ENCODE data around the gene ZNF692. TPM values are rescaled to one million over a fixed set of nuclear protein-coding genes. Genes with fewer than 3 reads are reported as not detected.

The ZNF692 gene
- total RNA-seq, 1 donor from 2014 or later = 37.8 TPM

DNA sequence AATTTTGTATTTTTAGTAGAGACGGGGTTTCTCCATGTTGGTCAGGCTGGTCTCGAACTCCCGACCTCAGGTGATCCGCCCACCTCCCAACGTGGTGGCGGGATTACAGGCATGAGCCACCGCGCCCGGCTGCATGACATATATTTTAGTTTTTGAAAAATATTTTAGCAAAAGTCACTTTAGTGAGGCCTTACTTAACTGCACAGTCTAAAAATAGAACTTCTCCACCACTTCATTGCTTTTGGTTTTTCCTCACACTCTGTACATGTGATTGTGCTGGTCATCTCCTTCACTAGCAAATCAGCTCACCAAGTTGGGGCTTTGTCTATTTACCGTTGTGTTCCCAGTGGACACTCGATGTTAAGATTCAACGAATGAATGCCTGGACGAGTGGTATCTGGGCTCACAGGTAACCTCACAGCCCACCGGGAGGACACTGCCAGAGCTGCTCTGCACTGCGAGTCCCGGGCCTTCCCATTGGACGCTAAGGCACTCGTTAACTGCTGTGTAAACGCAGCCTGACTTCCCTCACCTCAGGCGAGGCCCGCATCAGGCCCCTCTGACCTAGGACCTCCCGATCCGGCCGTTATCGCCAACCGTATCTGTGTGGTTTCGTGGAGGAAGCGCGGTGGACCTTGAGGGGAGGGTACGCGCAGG, 14.0 kb upstream of the ZNF692 start:
- peak; percentile 86 for DNase-seq (ENCODE audit: low spot score)
- Mint-ChIP-seq H3K36me3 (peaks cover 8% of the 10 kb centered on the region), H3K4me3 (peak overlapping the region; percentile 98), H3K27ac (peak overlapping the region; percentile 99), H3K9me3 (peaks cover 12% of the 10 kb centered on the region), H3K27me3 (ENCODE audit: insufficient read depth, low read depth) (peaks cover 31% of the 10 kb centered on the region), H3K4me1 (peaks cover 13% of the 10 kb centered on the region)
- Histone ChIP-seq H3K27me3 (no peaks in the 10 kb centered on the region), H3K4me3 (peak overlapping the region; percentile 72), H3K4me1 (no peaks in the 10 kb centered on the region), H3K79me2 (ENCODE audit: low read depth) (no peaks in the 10 kb centered on the region), H3K36me3 (no peaks in the 10 kb centered on the region), H3K9ac (peak overlapping the region; percentile 52), H3K4me2 (peak overlapping the region; percentile 73), H2AFZ (replicated peaks) (peak overlapping the region; percentile 96), H3K27ac (peak overlapping the region; percentile 89), H3K9me3 (ENCODE audit: low read depth) (no peaks in the 10 kb centered on the region), H4K20me1 (ENCODE audit: low read depth) (no peaks in the 10 kb centered on the region), H3F3A (ENCODE audit: low read depth) (peaks cover 25% of the 10 kb centered on the region)
- no peak for TF ChIP-seq EZH2 (IDR thresholded peaks at IDR 0.05)
- TF ChIP-seq EZH2phosphoT487 (IDR thresholded peaks at IDR 0.05) = no peak
- TF ChIP-seq, protein P1, sequence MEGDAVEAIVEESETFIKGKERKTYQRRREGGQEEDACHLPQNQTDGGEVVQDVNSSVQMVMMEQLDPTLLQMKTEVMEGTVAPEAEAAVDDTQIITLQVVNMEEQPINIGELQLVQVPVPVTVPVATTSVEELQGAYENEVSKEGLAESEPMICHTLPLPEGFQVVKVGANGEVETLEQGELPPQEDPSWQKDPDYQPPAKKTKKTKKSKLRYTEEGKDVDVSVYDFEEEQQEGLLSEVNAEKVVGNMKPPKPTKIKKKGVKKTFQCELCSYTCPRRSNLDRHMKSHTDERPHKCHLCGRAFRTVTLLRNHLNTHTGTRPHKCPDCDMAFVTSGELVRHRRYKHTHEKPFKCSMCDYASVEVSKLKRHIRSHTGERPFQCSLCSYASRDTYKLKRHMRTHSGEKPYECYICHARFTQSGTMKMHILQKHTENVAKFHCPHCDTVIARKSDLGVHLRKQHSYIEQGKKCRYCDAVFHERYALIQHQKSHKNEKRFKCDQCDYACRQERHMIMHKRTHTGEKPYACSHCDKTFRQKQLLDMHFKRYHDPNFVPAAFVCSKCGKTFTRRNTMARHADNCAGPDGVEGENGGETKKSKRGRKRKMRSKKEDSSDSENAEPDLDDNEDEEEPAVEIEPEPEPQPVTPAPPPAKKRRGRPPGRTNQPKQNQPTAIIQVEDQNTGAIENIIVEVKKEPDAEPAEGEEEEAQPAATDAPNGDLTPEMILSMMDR (IDR thresholded peaks at IDR 0.05) = no peak

DNA sequence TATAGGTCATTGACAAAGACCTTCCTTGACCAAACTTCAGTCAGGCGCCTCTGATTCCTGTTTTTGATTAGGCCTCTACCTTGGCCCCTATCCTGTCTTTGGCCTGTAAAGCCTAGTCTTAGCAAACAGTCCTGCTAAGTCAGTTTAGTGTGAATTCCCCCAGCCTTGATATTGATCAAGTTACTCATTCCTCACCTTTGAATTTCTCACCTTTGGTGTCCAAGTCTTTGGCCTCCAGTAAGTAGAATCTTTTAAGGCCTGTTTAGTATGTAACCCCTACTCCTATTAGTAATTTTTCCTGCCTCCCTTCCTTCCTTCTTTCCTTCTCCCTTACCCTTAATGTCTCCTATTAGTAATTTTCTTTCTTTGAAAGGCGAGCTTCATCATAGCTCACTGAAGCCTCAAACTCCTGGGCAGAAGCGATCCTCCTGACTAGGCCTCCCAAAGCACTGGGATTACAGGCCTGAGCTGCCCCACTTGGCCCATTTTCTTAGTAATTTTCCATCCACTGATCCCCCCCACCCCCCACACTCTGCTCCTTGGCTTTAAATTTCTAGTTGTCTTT, 13.0 kb upstream of the ZNF692 start:
- Histone ChIP-seq H3K4me1 (no peaks in the 10 kb centered on the region), H3K27ac (no peak overlapping the region), H3K4me3 (peak overlapping the region; percentile 72), H3K36me3 (no peaks in the 10 kb centered on the region), H3F3A (ENCODE audit: low read depth) (peaks cover 25% of the 10 kb centered on the region), H3K9ac (no peak overlapping the region), H3K4me2 (peak overlapping the region; percentile 73), H3K79me2 (ENCODE audit: low read depth) (no peaks in the 10 kb centered on the region), H3K27me3 (no peaks in the 10 kb centered on the region), H2AFZ (replicated peaks) (peak overlapping the region; percentile 96), H4K20me1 (ENCODE audit: low read depth) (no peaks in the 10 kb centered on the region), H3K9me3 (ENCODE audit: low read depth) (no peaks in the 10 kb centered on the region)
- peaks cover 8% of the 10 kb centered on the region for H3K36me3 Mint-ChIP-seq
- no peak for DNase-seq (ENCODE audit: low spot score)
- peaks cover 13% of the 10 kb centered on the region for H3K4me1 Mint-ChIP-seq
- peak overlapping the region; percentile 98 for H3K4me3 Mint-ChIP-seq
- TF ChIP-seq, protein P1 (IDR thresholded peaks at IDR 0.05) = no peak
- TF ChIP-seq EZH2 (IDR thresholded peaks at IDR 0.05) (no peak), EZH2phosphoT487 (IDR thresholded peaks at IDR 0.05) (no peak)
- H3K27ac Mint-ChIP-seq = no peak overlapping the region
- H3K9me3 Mint-ChIP-seq = peaks cover 12% of the 10 kb centered on the region
- H3K27me3 Mint-ChIP-seq (ENCODE audit: insufficient read depth, low read depth) = peaks cover 28% of the 10 kb centered on the region

DNA sequence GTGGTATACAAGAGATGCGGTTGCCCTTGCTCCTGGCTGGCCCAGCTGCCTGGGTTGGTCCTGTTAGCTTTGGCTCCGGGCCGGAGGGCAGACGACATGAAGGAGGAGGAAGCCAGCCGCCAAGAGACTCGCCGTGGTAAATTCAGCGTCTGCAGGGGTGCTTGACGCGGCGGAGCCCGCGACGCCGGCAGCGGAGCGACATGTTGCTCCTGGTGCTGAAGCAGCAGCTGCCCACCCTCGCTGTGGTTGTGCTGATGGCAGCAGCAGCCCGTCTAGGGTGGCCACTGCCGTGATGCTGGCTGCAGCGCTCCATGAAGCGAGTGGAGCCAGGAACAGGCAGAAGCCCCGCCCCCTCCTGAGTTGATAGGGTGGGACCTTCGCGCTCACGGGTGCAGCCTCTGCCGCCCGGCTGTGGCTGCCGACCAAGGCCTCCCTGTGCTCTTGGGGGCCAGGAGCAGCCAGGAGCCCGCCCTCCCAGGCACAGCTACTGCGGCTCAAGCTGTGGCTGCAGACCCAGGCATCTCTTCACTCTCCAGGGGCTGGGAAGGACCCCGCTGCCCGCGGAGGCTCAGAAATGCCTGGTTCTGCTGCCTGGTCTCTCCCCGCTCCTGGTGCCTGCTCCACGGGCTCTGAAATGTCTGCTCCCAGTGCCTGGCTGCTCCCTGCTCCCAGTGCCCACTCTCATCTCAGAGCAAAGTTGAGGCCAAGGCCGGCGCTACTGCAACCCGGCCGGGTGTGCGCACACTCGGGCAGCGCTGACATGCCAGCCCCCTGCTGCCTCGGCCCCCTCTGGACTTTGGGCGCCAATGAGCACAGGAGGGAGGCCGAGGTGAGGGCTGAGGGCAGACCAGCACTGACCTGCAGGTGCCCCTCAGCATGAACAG, 4.4 kb upstream of the ZNF692 start:
- Mint-ChIP-seq H3K9me3 (no peaks in the 10 kb centered on the region), H3K27ac (peak overlapping the region; percentile 12), H3K27me3 (ENCODE audit: insufficient read depth, low read depth) (peaks cover 9% of the 10 kb centered on the region), H3K36me3 (no peaks in the 10 kb centered on the region), H3K4me3 (peak overlapping the region; percentile 83), H3K4me1 (peaks cover 29% of the 10 kb centered on the region)
- Histone ChIP-seq H3K4me3 (peak overlapping the region; percentile 62), H2AFZ (replicated peaks) (peak overlapping the region; percentile 97), H3K9me3 (ENCODE audit: low read depth) (no peaks in the 10 kb centered on the region), H3K9ac (no peak overlapping the region), H3F3A (ENCODE audit: low read depth) (peaks cover 15% of the 10 kb centered on the region), H4K20me1 (ENCODE audit: low read depth) (no peaks in the 10 kb centered on the region), H3K4me1 (peaks cover 12% of the 10 kb centered on the region), H3K4me2 (peak overlapping the region; percentile 91), H3K36me3 (no peaks in the 10 kb centered on the region), H3K79me2 (ENCODE audit: low read depth) (no peaks in the 10 kb centered on the region), H3K27ac (no peak overlapping the region), H3K27me3 (peaks cover 53% of the 10 kb centered on the region)
- TF ChIP-seq EZH2 (IDR thresholded peaks at IDR 0.05) (no peak), EZH2phosphoT487 (IDR thresholded peaks at IDR 0.05) (no peak)
- TF ChIP-seq, protein P1 (IDR thresholded peaks at IDR 0.05) = no peak
- peak; percentile 87 for DNase-seq (ENCODE audit: low spot score)

Data from neural progenitor cell (in vitro differentiated cells).